Stimulated activated CD8-positive, alpha-beta memory T cell treated with anti-CD3 and anti-CD28 coated beads, Interleukin-4, amount 100 ng/mL, for 24 hours (primary cell): ENCODE results near the gene DHRS3.

Experiments used
- DNase-seq: peaks from one replicate; pipeline ENCODE4 v3.0.0-alpha.2; 2020; ENCODE audit warnings: low read depth

The DHRS3 gene

GRCh38 chr1:12637693-12638092, 19.7 kb upstream of the DHRS3 start:
- DNase-seq = no peak

GRCh38 chr1:12636098-12636950, 18.3 kb upstream of the DHRS3 start:
- DNase-seq = no peak

GRCh38 chr1:12634696-12635202, 16.7 kb upstream of the DHRS3 start:
- no peak for DNase-seq

- no peak for DNase-seq
Observed at GRCh38 chr1:12634156-12634555, 16.1 kb upstream of the DHRS3 start.

- DNase-seq = no peak
Observed at GRCh38 chr1:12631571-12631970, 13.6 kb upstream of the DHRS3 start.

GRCh38 chr1:12630946-12631530, 13.0 kb upstream of the DHRS3 start:
- no peak for DNase-seq

GRCh38 chr1:12629985-12630760, 12.2 kb upstream of the DHRS3 start:
- no peak for DNase-seq

- DNase-seq = no peak
Observed at GRCh38 chr1:12629511-12629956, 11.5 kb upstream of the DHRS3 start.

- DNase-seq = no peak
Observed at GRCh38 chr1:12627296-12627695, 9.3 kb upstream of the DHRS3 start.

- no peak for DNase-seq
Observed at GRCh38 chr1:12626888-12627287, 8.9 kb upstream of the DHRS3 start.

- DNase-seq = no peak
Observed at GRCh38 chr1:12625276-12625675, 7.3 kb upstream of the DHRS3 start.

GRCh38 chr1:12622506-12622905, 4.5 kb upstream of the DHRS3 start:
- DNase-seq = no peak

GRCh38 chr1:12621346-12622335, 3.6 kb upstream of the DHRS3 start:
- DNase-seq = no peak

GRCh38 chr1:12620931-12621330, 2.9 kb upstream of the DHRS3 start:
- no peak for DNase-seq

GRCh38 chr1:12620488-12620865, 2.5 kb upstream of the DHRS3 start:
- no peak for DNase-seq

GRCh38 chr1:12619792-12620487, 1.9 kb upstream of the DHRS3 start:
- DNase-seq = peak; percentile 66

GRCh38 chr1:12618965-12619791, 1.2 kb upstream of the DHRS3 start:
- DNase-seq = peak; percentile 39

GRCh38 chr1:12618661-12618964, 603 bp upstream of the DHRS3 start:
- no peak for DNase-seq

- DNase-seq = no peak
Observed at GRCh38 chr1:12617511-12617900, 504 bp downstream of the DHRS3 start.

- DNase-seq = no peak
Observed at GRCh38 chr1:12616709-12617373, 1.2 kb downstream of the DHRS3 start.
